Sigmoid colon (tissue), 4 donors: ENCODE measurements around the gene QRFP.

Experiments
- CTCF ChIP-seq, 4 experiments: fragments of 450-650 bp in 3 of 4; fragments of 200-600 bp in 1 of 4; IDR thresholded peaks; one replicate each; pipeline ENCODE4 v1.5.1; 2016 to 2019; ENCODE audit warnings: antibody characterized with exemption in 4 of 4, mild to moderate bottlenecking in 3 of 4, moderate library complexity in 2 of 4
- EP300 ChIP-seq, 4 donors: sonication (generic); formaldehyde crosslinking; IDR thresholded peaks; one replicate each; pipeline ENCODE4 v1.6.1; 2017; ENCODE audit warnings: antibody characterized with exemption in 4 of 4
- POLR2A ChIP-seq, 2 donors: fragments of 450-650 bp; IDR thresholded peaks; one replicate each; pipeline ENCODE4 v1.6.1; 2016; ENCODE audit warnings: antibody characterized with exemption in 2 of 2, mild to moderate bottlenecking in 2 of 2, moderate library complexity in 2 of 2
- POLR2AphosphoS5 ChIP-seq, 4 donors: sonication (generic); formaldehyde crosslinking; IDR thresholded peaks; one replicate each; pipeline ENCODE4 v1.6.1; 2017; ENCODE audit warnings: antibody characterized with exemption in 4 of 4

- TF ChIP-seq EP300 (IDR thresholded peaks at IDR 0.05) (no peak), POLR2A (IDR thresholded peaks at IDR 0.05) (no peak), CTCF (IDR thresholded peaks at IDR 0.05) (no peak), POLR2AphosphoS5 (IDR thresholded peaks at IDR 0.05) (no peak)
Measured at GRCh38 chr9:130856474-130856873, 40.1 kb downstream of the QRFP start.
